ENCODE results near the gene GLYATL3.

- TF ChIP-seq POLR2AphosphoS5 (IDR thresholded peaks at IDR 0.05; ENCODE audit: borderline replicate concordance, low read depth, low read length) (peak; percentile 94; the same call in 1 of the 2 replicates), EZH2 (IDR thresholded peaks at IDR 0.05) (no peak), FOXP2 (optimal IDR thresholded peaks at IDR 0.05; ENCODE audit: control extremely low read depth, extremely low read length, insufficient read depth) (no peak)
Observed at GRCh38 chr6:49462927-49463611, 36.7 kb upstream of the GLYATL3 start, which contains the start of the genes CENPQ and MMUT.
